GF-D8 (cell line): ENCODE data around the gene ANO7.

Experiments
- DNase-seq: peaks from one replicate; lab custom pipeline; 2025; lab: John Stamatoyannopoulos, UW

The ANO7 gene

DNA sequence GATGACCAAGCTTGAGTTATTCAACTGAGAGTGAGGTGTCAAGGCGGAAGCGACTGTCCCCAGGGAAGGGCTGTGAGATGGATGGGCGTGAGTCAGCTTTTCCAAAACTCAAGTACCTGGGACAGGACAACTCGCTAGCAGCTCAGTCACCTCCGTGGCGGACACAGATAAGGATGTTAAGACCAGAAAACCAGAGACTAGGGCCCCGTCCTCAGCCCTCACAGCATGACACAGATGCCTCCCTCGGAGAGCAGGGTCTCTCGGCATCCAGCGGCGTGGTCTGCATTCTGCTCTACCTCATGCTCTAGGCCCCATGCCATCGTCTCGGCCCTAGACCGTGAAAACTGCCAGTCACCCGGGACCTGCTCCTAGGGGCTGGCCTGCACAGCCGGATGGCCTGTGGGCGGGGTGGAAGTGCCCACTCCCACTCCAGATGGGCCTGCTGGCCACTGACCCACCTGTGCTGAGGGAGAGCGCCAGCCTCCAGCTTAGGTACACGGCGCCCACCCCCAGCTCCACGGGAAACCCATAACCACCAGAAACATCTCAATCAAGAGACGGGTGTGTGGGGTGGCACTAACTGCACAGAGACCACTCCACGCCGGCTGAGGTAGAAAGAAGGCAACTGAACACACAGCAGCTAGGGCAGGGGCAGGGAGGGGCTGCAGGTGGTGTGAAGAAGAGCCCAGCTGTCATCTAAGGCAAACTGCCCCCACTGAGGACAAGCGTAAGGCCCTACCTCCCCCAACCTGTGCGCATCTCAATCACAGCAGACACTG lies 39.8 kb downstream of the ANO7 start:
- no peak for DNase-seq

DNA sequence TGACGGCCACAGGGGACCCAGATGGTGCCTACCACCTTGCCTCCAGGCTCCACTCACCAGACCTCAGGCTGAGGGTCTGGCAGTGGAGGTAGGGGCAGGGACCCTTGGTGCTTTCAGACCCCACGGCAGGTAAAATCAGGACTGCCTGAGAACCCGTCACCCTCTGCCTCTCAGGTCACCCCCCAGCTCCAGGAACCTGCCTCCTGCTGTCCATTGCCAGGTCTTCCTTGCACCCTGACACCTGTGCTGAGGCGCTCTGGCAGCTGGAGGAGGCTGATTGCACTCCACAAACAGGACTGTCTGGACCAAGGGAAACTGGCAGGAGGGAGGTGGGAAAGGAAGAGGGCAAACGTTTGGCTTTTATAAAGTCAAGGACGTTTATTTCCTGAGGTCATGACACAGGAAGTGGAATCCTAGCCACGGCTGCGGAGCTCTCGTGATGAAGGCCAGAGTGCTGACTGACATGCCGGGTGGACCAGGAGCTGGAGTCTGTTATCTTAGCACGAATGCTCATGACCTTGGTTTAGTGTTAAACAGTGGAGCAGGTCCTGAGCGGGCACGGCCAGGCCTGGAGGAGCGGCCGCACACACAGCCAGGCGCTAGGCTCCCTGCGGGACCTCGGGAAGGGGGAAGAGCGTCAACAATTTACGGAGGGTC lies 40.5 kb downstream of the ANO7 start:
- DNase-seq = no peak

DNA sequence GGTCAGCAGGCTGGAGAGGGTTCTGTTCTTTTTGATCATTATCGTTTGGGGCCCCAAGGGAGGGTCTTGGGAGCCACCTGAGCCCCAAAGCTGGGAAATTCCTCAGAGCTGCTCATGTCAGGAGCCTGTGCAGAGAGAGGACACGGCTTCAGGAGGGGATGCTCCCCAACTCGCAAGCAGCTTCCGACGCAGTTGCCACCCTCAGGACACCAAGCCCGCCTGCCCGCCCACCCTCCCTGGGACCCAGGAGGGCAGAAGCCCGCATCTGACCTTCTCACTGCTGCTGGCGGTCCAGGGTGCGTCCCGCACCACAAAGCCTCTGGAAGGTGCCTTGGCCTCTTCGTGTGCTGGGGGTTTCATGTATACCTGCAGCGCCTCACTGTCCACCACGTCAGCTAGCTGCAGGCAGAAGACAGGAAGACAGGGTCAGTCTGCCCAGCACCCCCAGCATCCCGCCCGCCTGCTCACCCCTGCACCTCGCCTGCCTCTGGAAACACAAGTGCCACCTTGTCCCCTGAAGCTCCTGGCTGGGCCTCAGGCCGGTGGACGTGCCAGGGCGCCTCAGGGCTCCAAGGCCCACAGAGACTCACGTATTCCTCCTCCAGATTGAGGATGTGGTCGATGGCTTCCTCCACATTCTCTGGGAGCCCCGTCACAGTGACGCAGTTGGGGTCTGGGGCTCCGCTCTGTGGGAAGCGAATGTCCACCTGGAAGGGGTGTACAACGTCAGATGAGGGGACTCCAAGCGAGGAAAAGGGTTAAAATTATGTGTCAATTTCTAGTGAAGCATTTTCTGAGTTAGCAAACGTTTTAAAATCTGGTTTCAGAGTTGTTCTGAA lies 41.3 kb downstream of the ANO7 start:
- no peak for DNase-seq

GRCh38 chr2:241230435-241230834 lies 42.0 kb downstream of the ANO7 start:
- no peak for DNase-seq

GRCh38 chr2:241232736-241233575 lies 44.5 kb downstream of the ANO7 start:
- DNase-seq = no peak

GRCh38 chr2:241234066-241234790 lies 45.8 kb downstream of the ANO7 start:
- DNase-seq = no peak

GRCh38 chr2:241234962-241235740 lies 46.7 kb downstream of the ANO7 start:
- no peak for DNase-seq

DNA sequence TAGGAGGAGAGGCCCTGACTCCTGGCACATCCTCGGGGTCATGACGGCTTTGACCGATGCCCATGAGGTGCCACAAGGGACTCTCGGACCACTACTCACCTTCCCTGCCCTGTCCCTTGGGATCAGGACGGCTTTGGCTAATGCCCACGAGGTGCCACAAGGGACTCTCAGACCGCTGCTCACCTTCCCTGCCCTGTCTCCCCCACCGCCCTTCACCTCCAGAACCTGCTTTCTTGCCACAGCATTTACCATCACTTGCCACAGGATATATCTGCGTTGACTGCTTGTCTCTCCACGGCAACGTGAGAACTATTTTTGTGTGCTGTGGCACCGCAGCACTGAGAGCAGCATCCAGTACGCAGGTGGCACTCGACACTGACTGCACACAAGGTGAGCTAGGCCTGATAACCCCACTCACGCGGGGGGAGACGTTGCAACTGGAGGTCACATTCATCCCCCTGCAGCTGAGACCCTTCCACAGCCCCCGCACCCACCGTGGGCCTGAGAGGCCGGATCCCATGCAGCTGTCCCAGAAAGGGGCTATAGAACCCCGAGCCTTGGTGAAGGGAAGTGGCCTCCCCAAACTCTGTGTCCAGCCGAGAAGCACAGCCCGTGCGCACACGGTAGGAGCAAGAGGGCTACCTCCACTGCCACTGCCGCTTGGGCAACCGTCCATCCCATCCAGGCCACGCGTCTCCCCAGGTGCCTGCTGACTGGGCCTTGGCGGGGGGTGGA lies 47.5 kb downstream of the ANO7 start:
- no peak for DNase-seq

- DNase-seq = no peak
Measured at GRCh38 chr2:241237047-241237446, 48.6 kb downstream of the ANO7 start.

- DNase-seq = no peak
Measured at GRCh38 chr2:241237949-241238371, 49.5 kb downstream of the ANO7 start.

- no peak for DNase-seq
Measured at GRCh38 chr2:241238693-241239198, 50.3 kb downstream of the ANO7 start.

GRCh38 chr2:241239552-241240202 lies 51.2 kb downstream of the ANO7 start:
- DNase-seq = no peak

DNA sequence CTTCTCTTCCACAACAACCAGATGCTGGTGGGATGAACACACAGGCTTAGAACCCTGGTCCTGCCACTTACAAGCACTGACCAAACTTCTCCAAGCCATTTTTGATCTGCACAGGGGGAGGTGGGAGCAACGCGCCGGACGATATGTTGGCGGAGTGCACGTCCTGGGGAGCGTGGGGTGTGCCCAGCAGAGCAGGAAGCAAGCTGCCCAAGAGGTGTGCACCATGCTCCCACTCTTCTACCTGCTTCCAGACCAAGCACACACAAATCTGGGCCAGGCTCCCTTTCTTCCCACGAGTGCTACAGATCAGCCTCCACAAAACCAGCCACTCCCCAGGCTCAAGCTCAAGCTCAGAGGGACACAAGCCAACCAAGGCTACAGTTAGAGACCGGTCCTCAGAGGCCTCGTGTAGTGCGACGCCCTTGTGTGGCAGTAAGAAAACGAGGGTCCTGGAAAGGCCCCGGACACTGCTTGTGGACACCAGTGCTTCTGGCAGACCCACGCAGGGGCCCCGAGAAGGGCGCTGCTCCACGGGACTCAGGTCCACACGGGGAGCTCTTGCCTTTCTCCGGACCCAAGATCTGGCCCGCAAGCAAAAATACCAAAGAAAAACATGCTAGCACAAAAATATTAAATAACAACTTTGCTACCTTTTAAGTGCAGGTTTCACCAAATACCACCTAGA lies 52.0 kb downstream of the ANO7 start:
- DNase-seq = no peak

DNA sequence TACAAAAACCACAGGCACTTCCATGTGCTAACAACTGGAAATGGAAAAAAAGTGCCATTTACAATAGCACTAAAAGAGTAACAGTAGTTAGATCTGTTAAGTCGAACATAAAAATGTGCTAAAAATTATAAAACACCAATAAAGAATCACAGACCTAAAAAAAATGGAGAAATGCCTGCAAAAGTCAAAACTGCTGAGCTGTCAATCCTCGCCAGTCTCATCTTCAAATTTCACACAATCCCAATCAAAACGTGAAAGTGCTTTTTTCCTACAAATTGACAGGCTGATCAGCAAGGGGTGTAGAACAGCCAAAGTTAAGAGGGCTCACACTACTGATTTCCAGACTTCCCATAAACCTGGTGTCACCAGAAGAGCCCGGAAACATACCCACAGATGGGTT lies 53.2 kb downstream of the ANO7 start:
- DNase-seq = no peak

GRCh38 chr2:241242306-241242705 lies 53.8 kb downstream of the ANO7 start:
- no peak for DNase-seq

DNA sequence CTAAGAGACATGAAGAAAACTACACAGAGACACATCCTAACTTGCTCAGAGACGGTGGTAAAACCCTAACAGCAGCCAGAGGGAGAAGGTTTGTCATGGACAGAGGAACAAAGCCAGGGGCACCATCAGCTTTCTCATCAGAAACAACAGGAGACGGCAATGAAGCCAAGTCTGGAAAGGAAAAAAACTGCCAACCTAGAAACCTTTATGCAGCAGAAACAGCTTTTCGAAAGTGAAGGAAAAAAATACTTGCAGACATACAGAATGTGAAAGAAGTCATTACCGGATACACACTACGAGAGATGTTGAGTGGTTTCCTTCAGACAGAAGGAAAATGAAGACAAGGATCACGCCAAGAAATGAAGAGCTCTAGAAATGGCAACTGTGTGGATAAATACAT lies 55.9 kb downstream of the ANO7 start:
- DNase-seq = no peak

DNA sequence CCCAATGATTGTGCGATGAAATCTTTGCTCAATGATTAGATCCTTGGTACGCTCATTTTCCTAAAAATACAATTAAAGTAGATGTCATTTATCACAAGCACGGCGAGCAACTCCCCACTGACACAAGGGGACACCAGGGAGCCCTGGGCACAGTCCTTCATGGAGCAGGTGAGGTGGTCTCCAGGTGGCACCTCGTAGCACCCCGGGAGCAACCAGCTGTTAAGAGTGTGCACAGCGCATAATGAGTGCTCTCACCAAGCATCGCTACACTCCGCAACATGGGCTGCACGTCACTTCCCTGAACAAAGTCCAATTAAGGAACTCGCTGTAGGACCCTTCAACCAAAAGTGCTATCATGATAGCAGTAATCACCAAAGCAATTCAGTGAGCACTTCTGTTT lies 59.8 kb downstream of the ANO7 start:
- no peak for DNase-seq

- no peak for DNase-seq
Measured at GRCh38 chr2:241248897-241249296, 60.4 kb downstream of the ANO7 start.
